ENCODE measurements around the gene ANKRD34C. TPM values are rescaled to one million over a fixed set of nuclear protein-coding genes. Genes with fewer than 3 reads are reported as not detected.

ANKRD34C gene
- total RNA-seq (not detected), total RNA-seq (0 reads per million in 2 donors)

DNA sequence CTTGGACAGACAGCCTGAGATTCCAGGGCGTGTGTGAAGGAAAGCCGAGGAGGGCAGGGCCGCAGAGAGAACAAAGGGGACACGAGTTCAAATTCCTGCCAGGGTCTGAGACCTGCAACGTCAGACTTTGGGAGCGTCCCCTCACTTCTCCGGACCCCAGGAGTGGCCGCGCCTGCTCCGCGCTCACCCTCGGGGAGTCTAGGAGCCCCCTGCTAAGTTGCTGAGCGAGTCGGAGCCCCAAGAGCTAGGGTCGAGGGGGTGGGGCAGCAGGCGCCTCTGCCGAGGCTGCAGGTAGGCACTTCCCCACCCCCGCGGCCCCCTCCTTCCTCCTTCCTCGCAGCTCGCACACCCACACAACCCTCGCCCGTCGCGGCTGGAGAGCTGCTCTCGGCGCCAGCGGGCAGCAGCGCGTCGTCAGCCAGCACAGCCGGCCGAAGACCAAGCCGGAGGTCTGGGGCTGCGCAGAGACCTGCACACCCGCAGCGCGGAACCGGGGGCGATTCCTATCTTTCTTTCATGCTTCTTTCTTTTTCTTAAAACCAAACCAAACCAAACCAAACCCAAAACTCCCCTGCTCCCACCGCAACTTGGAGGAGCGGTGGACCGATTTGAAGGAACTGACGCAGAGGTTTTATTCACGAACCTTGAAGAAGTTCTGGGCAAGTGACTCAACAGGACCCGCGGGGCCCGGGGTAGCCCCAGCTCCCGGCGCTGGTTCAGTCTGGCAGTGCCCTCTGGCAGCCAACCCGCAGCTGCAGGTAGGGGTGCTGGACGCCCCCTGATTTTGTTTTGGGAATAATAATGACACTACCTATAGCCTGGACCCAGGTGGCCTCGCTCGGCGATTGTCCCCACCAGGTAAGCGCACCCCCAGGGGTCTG is at the start of gene ANKRD34C:
Gene ANKRD34C, plus strand, starts transcription at position 352 of the 881 bp plus-strand sequence. CDS start 10,563 bp downstream, outside the sequence.
- no peak for DNase-seq
- H3K4me1 Mint-ChIP-seq: no peaks in the 10 kb centered on the region

GRCh38 chr15:79233236-79233635 is 49.3 kb upstream of the ANKRD34C start:
- no peaks in the 10 kb centered on the region for H3K9me3 ChIP-seq (ENCODE audit: control insufficient read depth, low read length, poor library complexity, severe bottlenecking)
- no peaks in the 10 kb centered on the region for H3K4me1 Mint-ChIP-seq
- no peaks in the 10 kb centered on the region for H3K36me3 Mint-ChIP-seq (ENCODE audit: low read depth)
- no peak overlapping the region for H3K4me3 Mint-ChIP-seq
- H3K27me3 Mint-ChIP-seq: peaks cover 40% of the 10 kb centered on the region
- no peak overlapping the region for H3K27ac Mint-ChIP-seq
- ATAC-seq (no peak), DNase-seq (no peak)

More for the DNA sequence above, at the start of gene ANKRD34C:
- no peaks in the 10 kb centered on the region for H3K9me3 ChIP-seq (ENCODE audit: control insufficient read depth, low read length, poor library complexity, severe bottlenecking)
- Mint-ChIP-seq H3K27me3 (peaks cover 34% of the 10 kb centered on the region), H3K4me3 (peak within 1 kb of the TSS; percentile 49), H3K27ac (no peak within 1 kb of the TSS), H3K36me3 (ENCODE audit: low read depth) (peaks cover 3% of the 10 kb centered on the region)
- ATAC-seq: no peak

GRCh38 chr15:79240036-79240435 is 42.5 kb upstream of the ANKRD34C start:
- ATAC-seq (no peak), DNase-seq (no peak)
- no peaks in the 10 kb centered on the region for H3K36me3 Mint-ChIP-seq (ENCODE audit: low read depth)
- peaks cover 46% of the 10 kb centered on the region for H3K27me3 Mint-ChIP-seq
- no peaks in the 10 kb centered on the region for H3K4me1 Mint-ChIP-seq
- no peak overlapping the region for H3K27ac Mint-ChIP-seq
- H3K4me3 Mint-ChIP-seq: no peak overlapping the region
- H3K9me3 ChIP-seq (ENCODE audit: control insufficient read depth, low read length, poor library complexity, severe bottlenecking): no peaks in the 10 kb centered on the region

- Mint-ChIP-seq H3K27ac (no peak overlapping the region), H3K4me1 (no peaks in the 10 kb centered on the region), H3K4me3 (no peak overlapping the region), H3K36me3 (ENCODE audit: low read depth) (no peaks in the 10 kb centered on the region), H3K27me3 (peaks cover 33% of the 10 kb centered on the region)
- DNase-seq (no peak), ATAC-seq (no peak)
- no peaks in the 10 kb centered on the region for H3K9me3 ChIP-seq (ENCODE audit: control insufficient read depth, low read length, poor library complexity, severe bottlenecking)
Measured at GRCh38 chr15:79243723-79244122, 38.8 kb upstream of the ANKRD34C start.

DNA sequence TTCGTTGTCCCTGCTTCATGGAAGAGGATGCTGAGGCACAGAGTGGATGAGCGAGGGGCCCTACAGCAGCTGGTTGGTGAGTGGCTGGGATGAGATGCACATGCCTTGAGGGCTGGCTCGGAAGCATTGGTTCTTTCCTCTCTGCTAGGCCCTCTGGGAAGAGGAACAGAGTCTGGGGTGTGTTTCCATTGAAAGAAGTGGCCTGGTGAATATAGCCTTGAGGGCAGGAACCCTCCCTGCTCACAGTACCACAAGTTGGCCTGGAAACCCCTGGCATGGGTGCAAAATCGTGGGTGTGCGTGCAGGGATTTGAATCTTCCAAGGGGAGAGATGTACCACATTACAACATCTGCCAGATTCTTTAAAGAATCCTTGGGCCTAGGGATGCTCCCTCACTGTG is 37.6 kb upstream of the ANKRD34C start:
- ATAC-seq (no peak), DNase-seq (no peak)
- Mint-ChIP-seq H3K27ac (no peak overlapping the region), H3K27me3 (peaks cover 24% of the 10 kb centered on the region), H3K4me3 (no peak overlapping the region), H3K36me3 (ENCODE audit: low read depth) (no peaks in the 10 kb centered on the region), H3K4me1 (no peaks in the 10 kb centered on the region)
- H3K9me3 ChIP-seq (ENCODE audit: control insufficient read depth, low read length, poor library complexity, severe bottlenecking): no peaks in the 10 kb centered on the region

- no peaks in the 10 kb centered on the region for H3K36me3 Mint-ChIP-seq (ENCODE audit: low read depth)
- no peaks in the 10 kb centered on the region for H3K9me3 ChIP-seq (ENCODE audit: control insufficient read depth, low read length, poor library complexity, severe bottlenecking)
- H3K27me3 Mint-ChIP-seq: peaks cover 33% of the 10 kb centered on the region
- DNase-seq (no peak), ATAC-seq (no peak)
- no peaks in the 10 kb centered on the region for H3K4me1 Mint-ChIP-seq
- H3K4me3 Mint-ChIP-seq: no peak overlapping the region
- no peak overlapping the region for H3K27ac Mint-ChIP-seq
Measured at GRCh38 chr15:79248183-79248582, 34.3 kb upstream of the ANKRD34C start.

DNA sequence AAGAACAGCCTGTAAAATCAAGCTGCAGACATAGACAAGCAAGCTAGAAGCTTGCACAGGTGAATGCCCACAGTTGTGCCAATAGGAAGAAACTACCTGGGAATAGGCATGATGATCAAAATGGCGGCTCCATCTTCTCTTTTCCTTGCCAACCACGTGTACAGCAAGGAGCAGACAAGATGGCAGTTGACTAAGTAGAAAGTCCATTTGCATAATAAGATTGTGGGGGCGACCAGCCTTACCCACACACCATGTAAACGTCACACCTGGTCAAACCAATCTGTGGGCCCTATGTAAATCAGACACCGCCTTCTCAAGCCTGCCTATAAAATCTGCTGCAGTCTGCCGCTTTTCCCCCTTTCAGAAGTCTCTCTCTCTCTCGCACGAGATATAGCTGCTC is 25.1 kb upstream of the ANKRD34C start:
- ATAC-seq (no peak), DNase-seq (no peak)
- no peak overlapping the region for H3K27ac Mint-ChIP-seq
- no peaks in the 10 kb centered on the region for H3K4me1 Mint-ChIP-seq
- H3K9me3 ChIP-seq (ENCODE audit: control insufficient read depth, low read length, poor library complexity, severe bottlenecking): no peaks in the 10 kb centered on the region
- no peak overlapping the region for H3K4me3 Mint-ChIP-seq
- no peaks in the 10 kb centered on the region for H3K36me3 Mint-ChIP-seq (ENCODE audit: low read depth)
- peaks cover 45% of the 10 kb centered on the region for H3K27me3 Mint-ChIP-seq

DNA sequence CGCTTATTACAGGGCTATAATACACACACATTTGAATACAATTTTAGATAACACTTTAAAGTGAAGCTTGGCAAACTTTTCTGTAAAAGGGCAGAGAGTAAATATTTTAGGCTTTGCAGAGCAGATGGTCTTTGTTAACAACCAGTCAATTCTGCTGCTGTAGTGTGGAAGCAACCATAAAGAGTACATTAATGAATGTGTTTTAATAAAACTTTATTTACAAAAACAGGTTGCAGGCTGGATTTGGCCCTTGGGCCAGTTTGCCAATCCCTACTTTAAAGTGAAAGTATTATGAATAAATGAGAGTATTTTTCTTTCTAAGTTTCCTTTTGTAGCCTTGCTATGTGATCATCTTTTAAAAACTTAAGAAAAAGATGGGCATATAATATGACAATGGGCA is 20.7 kb upstream of the ANKRD34C start:
- peaks cover 42% of the 10 kb centered on the region for H3K27me3 Mint-ChIP-seq
- no peak for ATAC-seq

GRCh38 chr15:79265167-79265566 is 17.4 kb upstream of the ANKRD34C start:
- H3K4me3 Mint-ChIP-seq: no peak overlapping the region
- H3K27ac Mint-ChIP-seq: no peak overlapping the region
- no peaks in the 10 kb centered on the region for H3K36me3 Mint-ChIP-seq (ENCODE audit: low read depth)
- H3K4me1 Mint-ChIP-seq: no peaks in the 10 kb centered on the region
- no peaks in the 10 kb centered on the region for H3K9me3 ChIP-seq (ENCODE audit: control insufficient read depth, low read length, poor library complexity, severe bottlenecking)
- peaks cover 54% of the 10 kb centered on the region for H3K27me3 Mint-ChIP-seq
- ATAC-seq (no peak), DNase-seq (no peak)

More for the DNA sequence above, 20.7 kb upstream of the ANKRD34C start:
- Mint-ChIP-seq H3K4me1 (no peaks in the 10 kb centered on the region), H3K36me3 (ENCODE audit: low read depth) (no peaks in the 10 kb centered on the region), H3K4me3 (no peak overlapping the region), H3K27ac (no peak overlapping the region)
- DNase-seq: no peak
- no peaks in the 10 kb centered on the region for H3K9me3 ChIP-seq (ENCODE audit: control insufficient read depth, low read length, poor library complexity, severe bottlenecking)

GRCh38 chr15:79265987-79266579 is 16.4 kb upstream of the ANKRD34C start:
- no peaks in the 10 kb centered on the region for H3K9me3 ChIP-seq (ENCODE audit: control insufficient read depth, low read length, poor library complexity, severe bottlenecking)
- ATAC-seq (no peak), DNase-seq (no peak)
- Mint-ChIP-seq H3K4me3 (no peak overlapping the region), H3K4me1 (no peaks in the 10 kb centered on the region), H3K36me3 (ENCODE audit: low read depth) (no peaks in the 10 kb centered on the region), H3K27me3 (peaks cover 45% of the 10 kb centered on the region), H3K27ac (peak overlapping the region; percentile 41)

DNA sequence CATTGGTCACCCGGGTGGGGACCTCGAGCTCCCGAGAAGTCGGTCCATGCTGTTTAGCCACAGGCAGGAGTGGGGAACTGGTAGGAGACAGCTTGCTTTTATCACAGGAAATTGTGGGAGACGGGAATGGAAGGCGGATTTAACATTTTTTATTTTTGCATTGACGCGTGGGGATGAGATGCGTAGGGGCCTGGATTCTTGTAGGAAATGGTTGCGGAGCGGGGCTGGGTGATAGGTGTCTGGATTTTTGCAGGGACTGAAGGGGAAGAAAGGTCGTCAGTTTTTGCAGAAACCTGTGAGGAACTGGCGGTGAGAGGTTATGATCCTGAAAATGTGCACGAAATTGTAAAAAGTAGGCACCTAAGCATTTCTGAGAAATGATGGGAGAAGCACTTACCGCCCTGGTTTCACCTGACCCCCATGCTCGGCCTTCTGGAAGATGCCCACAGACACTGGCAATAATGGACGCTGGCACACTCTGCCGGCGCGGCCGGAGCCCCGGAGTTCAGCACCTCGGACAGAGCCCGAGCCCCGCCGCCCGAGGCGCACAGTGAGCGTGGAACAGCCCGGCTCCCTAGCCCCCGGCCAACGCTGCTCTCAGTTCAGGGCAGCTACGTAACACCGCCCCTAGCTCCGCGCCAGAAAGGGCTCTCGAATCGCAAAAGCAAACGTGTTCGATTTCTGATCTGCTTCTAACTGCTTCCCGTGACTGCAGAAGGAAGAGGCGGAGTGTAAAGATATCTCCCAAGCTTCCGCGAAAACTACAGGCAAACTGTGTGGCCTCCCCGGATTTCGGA is 928 bp downstream of the ANKRD34C start:
- DNase-seq (peak in 1 of 3 donors; percentile 16), ATAC-seq (no peak)
- H3K9me3 ChIP-seq (ENCODE audit: control insufficient read depth, low read length, poor library complexity, severe bottlenecking): no peaks in the 10 kb centered on the region
- no peak overlapping the region for H3K27ac Mint-ChIP-seq
- H3K4me3 Mint-ChIP-seq: peak overlapping the region; percentile 49
- H3K4me1 Mint-ChIP-seq: no peaks in the 10 kb centered on the region
- peaks cover 3% of the 10 kb centered on the region for H3K36me3 Mint-ChIP-seq (ENCODE audit: low read depth)
- H3K27me3 Mint-ChIP-seq: peaks cover 42% of the 10 kb centered on the region

DNA sequence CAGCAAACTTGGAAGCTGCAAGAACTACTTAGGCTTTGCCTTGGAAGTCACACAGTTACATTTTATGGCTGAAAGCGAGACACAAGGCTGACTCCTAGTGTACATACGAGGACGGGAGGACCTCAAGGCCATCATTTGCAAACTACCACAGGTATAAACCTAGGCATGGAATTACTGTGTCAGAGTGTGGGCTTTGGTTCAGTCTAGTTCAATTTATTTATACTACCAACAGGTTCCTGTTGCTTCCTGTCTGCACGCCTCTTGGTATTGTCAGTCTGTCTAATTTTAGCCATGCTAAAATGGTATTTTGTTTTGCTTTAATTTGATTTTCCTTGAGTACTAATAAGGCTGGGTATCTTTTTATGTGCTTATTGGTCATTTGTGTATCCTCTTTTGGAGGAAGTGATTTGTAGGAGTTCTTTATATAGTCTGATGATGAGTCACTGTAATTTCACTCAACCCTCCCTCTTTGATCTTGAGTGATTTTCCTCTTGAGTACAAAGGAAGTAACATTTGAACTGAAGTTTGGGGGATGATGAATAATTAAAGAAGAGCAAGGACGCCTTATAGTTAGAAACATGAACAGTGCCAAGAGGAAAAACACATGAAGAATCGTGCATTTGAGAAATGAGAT is 8.2 kb downstream of the ANKRD34C start:
- Mint-ChIP-seq H3K4me3 (no peak overlapping the region), H3K36me3 (ENCODE audit: low read depth) (no peaks in the 10 kb centered on the region), H3K27me3 (peaks cover 44% of the 10 kb centered on the region), H3K27ac (no peak overlapping the region), H3K4me1 (no peaks in the 10 kb centered on the region)
- DNase-seq (no peak), ATAC-seq (no peak)
- no peaks in the 10 kb centered on the region for H3K9me3 ChIP-seq (ENCODE audit: control insufficient read depth, low read length, poor library complexity, severe bottlenecking)

DNA sequence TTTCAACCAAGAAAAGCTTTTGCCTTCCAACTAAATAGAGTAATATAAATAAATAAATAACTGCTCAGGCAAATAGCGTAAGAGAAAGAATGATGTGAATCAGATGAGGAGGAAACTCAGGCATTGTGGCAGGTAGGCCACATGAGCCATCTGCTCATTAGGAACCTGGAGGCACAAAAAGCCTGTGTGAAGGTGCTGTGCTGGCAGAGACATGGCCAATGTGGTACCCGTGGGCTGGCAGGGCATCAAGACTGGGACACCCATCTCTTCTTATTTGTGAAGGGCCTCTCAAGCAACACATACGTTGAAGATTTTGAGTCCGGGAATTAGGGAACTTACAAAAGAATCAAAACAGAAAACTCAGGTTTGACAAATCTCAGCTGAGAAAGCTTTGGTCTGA is 9.5 kb downstream of the ANKRD34C start:
- Mint-ChIP-seq H3K27ac (no peak overlapping the region), H3K4me1 (no peaks in the 10 kb centered on the region), H3K36me3 (ENCODE audit: low read depth) (no peaks in the 10 kb centered on the region), H3K27me3 (peaks cover 37% of the 10 kb centered on the region), H3K4me3 (no peak overlapping the region)
- no peak for ATAC-seq
- no peaks in the 10 kb centered on the region for H3K9me3 ChIP-seq (ENCODE audit: control insufficient read depth, low read length, poor library complexity, severe bottlenecking)
- DNase-seq: no peak

All from T-helper 17 cell (primary cell).